Stimulated activated CD8-positive, alpha-beta memory T cell treated with anti-CD3 and anti-CD28 coated beads, Interleukin-7, amount 100 ng/mL, for 24 hours (primary cell): ENCODE data around the gene DMD.

ENCODE experiments used
- DNase-seq: peaks from one replicate; pipeline ENCODE4 v3.0.0-alpha.2; 2020; ENCODE audit warnings: low read depth

DMD gene

DNA sequence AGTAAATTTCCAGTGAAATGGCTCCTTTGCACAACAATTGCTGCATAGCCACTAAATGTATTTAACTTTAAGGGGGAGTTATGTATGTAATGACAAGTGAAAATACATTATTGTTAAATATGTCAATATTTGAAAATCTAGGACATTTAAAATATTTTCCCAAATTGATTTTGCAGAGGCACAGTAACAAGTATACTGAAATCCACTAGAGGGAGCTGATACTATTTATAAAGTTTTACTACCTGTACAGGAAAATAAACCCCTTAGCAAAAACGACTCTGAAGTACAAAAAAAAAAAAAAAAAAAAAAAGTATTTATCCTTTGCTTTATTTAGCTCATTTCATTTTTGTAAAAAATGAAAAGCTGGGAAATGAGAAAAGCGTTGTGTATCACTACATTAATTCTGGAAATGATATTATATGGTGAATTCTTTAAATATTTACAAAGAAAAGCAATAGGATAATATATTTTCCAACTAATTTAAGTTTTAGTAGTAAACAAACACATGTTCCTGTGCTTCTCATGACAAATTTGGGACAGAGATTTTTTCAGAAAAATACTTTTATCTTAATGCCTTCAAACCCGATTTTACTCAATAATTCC lies 727.7 kb downstream of the DMD start:
- no peak for DNase-seq

DNA sequence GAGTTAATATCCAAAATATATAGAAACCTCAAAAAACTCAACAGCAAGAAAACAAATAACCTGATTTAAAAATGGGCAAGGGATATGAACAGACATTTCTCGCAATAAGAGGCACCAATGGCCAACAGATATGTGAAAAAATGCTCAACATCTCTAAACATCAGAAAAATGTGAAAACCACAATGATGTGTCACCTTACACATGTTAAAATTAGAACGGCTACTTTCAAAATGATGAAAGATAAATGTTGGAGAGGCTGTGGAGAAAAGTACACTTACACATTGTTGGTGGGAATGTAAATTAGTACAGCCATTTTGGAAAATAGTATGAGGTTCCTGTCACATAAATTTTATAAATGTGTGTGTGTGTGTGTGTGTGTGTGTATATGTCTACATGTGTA lies 731.3 kb downstream of the DMD start:
- no peak for DNase-seq

DNA sequence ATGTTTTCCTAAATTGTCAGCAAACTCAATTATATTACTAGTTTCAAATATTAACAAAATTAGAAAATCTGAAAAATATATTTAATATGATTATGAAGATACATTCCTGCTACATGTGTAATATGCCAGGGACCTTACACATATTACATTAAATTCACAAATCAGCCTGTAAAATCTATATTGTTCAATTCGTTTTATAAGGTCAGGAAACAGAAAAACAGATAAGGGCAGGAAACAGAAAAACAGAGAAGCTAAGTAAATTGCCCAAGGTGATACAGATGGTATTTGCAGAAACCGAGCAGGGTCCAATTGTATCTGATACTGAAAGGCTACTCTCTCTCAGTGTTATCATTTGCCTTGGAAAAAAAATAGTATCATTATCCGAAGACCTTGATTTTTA lies 739.0 kb downstream of the DMD start:
- DNase-seq = no peak

DNA sequence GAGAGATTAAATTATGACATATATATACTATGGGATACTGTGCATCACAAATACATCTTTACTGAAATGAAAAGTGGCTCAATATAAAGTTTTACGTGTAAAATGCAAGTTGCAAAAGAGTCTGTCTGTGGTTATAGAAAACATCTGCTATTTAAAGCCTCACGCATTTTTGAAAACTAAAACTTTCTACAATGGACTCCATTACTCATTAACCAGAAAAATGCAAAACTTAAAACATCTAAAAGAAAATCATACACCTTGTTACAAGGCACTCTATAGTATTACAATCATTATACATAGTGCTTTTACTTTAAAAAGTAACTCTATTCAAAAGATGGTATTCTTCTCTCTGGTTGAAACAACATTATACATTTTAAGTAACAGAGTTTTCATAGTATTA lies 755.6 kb downstream of the DMD start:
- DNase-seq = no peak

DNA sequence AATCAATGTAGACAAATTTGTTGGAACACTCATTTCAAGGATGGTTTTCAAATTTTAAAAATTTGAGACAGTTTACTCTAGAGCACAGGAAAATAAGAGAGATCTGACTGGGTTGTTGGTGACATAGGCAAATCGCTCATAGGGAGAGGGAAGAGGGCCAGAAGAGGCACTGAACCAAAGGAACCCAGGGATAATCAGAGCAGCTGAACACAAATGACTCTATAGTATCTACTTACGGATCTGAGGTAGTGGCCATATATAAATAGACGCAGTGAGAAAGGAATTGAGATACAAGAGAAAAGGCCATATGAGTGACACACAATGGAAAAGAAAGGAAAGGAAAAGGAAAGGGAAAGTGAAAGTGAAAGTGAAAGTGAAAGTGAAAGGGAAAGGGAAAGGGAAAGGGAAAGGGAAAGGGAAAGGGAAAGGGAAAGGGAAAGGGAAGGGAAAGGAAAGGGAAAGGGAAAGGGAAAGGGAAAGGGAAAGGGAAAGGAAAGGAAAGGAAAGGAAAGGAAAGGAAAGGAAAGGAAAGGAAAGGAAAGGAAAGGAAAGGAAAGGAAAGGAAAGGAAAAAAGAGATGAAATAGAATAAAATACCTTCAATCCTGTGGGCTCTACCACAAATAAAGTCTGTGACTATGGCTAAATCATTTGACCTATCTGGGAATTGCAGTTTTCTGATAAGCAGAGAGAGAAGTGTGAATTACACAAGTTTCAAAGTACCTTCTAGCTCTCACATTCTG lies 759.2 kb downstream of the DMD start:
- no peak for DNase-seq

DNA sequence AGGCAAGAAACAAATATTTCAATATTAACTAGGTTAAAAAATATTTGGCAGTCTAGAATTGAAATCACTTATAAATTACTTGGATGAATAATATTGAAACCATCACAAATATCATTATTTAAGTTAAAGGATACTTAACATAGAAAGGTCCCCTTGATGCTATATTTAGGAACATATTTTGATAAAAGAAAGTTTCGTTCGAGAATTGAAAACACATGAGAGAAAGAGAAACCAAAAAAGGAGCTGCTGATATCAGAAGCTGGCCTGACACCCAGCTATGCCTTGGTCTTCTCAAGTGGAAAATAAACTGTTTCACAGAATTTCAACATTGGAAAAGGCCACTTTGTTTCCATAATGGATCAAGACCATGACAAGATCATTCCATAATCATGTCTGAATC lies 762.4 kb downstream of the DMD start:
- DNase-seq = no peak

DNA sequence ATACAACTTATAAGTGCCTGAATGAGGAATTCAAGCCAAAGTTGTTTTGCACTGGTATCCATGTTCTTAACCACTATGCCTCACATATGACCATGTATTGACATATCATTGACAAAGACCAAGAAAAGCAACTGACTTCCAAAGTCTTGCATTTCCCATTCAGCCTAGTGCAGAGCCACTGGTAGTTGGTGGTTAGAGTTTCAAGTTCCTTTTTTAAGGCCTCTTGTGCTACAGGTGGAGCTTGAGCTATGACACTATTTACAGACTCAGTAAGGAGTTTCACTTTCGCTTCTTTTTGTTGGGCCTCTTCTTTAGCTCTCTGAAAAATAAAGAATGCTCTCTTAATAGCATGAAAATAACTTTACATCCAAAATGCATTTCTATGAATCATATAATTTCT lies 763.0 kb downstream of the DMD start:
- DNase-seq = no peak

DNA sequence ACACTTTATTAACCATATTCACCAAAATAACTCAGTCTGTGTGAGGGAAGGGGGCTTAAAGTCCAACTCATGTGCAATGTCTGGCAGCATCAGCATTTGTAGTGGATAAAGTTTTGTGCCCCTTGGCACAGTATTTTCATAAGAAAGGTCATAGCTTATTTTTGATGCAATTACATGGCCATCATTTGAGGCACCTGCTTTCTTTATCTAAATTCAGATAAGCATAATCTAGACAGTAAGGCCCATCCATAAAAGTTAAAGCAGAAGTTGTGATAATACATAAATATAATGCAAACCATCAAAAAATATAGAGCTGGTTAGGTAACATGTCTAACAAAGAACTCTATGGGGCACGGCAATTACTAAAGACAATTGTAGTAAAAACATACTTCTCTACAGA lies 763.7 kb downstream of the DMD start:
- DNase-seq = no peak

DNA sequence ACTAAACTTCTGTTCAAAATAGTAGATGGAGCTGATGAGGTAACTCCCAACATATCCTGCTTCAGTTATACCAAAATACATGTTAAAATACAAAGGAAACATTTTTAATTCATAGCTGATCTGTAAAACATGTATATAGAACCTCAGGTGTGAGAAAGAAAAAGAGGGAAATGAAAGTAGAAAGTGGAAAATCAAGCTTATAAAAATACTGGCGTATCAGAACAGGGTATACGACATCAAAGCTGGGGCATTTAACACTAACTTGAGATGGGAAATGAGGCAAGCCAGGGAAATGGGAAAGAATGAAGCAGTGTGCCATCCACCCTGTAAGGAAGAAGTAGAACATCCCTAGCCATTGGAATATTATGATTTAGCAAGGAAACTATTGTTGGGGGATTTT lies 767.5 kb downstream of the DMD start:
- DNase-seq = no peak

DNA sequence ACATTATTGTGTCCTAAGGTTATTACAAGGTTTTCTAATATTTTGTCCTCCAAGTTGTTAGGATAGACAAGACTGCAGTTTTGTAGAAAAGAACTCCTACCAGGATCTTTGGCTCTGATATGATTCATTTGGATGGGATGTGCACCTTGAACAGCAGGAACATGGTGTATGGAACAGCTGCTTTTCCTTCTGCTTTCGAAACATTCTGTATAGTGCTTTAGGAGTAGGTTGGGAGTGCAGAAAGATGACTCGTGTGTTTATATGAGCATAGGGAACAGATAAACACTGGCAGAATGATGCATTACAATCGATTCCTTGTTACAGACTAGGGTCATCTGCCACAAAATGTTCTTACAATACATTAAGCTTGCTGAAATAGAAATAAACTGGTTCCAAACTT lies 790.1 kb downstream of the DMD start:
- no peak for DNase-seq

DNA sequence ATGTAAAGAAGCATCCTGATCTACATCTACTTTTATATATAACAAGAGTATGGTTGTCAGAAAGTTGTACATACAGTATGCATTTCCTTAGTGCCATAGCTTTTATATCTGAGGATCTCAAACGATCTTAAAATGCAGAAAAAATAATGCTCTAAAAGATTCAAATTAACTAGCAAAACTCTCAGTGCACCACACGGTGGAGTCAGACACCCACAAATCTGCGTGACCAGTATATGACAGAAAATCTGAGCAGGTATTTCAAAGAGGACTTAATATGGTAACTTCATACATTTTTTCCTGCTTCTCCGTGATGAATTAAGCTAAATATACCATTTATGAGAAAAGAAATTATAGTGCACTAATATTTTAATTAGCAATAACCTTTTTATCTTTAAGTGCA lies 803.0 kb downstream of the DMD start:
- DNase-seq = no peak

DNA sequence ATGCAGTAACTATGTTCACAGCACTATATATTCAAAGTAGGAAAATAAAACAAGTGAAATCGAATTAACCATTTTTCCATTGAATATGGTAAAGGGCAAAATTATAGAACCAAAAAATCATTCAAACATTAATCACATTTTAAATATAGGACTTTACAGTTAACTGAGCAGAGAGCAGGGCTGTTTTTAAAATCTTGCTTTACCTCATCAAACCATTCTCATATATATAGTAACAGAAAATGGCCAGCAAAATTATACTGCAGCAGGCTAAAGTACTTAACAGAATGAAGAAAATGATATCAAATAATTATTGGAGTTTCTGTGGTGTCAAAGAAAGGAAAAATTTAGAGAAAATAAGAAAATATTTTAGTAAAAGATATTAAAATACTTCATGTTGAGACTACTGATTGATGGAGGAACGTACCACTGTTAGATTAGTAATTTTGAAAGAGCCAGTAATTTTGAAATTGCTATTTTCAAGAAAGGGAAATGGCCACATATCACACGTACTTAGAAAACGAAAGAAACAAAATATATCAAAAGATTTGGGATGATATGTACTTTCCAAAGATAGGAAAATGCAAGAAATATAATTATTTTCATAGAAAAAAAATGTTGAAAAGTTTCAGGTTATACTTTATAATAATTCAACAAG lies 813.7 kb downstream of the DMD start:
- no peak for DNase-seq

DNA sequence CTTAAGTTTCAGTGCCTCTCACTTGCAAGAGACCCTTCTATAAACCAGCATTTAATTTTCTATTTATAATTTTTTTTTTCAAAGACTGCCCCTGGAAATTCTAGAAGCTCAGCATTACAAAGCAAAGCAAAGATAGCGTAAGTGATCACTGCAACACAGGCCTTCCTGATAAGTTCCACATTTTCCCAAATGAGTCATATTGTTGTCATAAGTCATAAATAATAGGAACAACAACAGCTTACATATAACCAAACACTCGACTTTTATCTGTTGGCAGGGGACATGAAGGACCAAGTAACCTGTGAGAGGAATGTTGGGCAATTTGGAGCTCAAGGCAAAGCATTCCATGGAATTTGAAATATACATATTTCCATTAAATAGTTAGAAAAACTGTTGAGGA lies 815.5 kb downstream of the DMD start:
- DNase-seq = no peak

DNA sequence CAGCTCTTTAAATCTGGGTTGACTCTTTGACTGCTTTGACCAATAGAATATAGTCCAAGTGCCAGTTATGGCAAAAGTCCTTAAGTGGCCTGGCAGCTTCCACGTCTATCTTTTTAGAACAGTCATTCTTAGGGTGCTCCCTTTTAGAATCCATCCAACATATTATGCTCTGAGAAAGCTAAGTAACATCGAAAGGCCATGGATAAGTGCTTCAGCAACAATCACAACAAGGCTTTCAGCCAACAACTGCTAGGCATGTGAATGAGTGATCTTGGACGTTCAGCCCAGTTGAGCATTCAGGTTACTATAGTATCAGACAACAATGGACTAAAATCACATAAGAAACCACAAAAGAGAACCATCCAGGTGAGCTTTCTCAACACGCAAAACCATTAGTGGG lies 818.7 kb downstream of the DMD start:
- DNase-seq = no peak

DNA sequence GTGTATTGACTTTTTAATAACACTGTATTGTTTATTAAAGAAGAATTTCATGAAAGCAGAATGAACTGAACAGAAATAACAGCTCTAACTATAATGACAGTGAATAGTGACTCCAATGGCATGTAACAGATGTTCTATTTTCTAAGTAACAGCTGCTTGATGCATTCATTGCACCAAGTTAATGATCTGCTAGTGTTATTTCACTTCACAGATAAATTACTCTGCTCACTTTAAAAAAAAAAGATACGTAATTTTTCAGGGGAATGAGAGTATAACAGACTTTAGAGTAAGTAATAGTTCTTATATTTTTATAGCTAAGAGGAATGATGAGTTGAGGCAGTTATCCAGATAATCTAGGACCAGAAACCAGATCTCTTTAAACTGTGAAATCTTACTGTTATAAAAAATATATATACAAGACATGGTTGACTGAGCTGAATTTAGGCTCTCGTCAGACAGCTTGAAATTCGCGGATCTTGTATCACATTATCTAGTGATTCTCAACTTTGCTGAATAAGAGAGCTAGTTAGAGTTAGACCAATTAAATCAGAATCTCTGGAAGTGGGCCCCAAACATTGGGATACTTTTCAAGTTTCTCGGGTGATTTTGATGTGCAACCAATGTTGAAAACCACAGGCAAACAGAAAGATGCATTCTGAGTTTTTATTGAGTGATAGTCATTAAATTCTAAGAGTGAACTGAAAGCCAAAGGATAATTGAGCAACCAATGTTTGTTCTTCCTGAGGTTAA lies 840.7 kb downstream of the DMD start:
- no peak for DNase-seq

DNA sequence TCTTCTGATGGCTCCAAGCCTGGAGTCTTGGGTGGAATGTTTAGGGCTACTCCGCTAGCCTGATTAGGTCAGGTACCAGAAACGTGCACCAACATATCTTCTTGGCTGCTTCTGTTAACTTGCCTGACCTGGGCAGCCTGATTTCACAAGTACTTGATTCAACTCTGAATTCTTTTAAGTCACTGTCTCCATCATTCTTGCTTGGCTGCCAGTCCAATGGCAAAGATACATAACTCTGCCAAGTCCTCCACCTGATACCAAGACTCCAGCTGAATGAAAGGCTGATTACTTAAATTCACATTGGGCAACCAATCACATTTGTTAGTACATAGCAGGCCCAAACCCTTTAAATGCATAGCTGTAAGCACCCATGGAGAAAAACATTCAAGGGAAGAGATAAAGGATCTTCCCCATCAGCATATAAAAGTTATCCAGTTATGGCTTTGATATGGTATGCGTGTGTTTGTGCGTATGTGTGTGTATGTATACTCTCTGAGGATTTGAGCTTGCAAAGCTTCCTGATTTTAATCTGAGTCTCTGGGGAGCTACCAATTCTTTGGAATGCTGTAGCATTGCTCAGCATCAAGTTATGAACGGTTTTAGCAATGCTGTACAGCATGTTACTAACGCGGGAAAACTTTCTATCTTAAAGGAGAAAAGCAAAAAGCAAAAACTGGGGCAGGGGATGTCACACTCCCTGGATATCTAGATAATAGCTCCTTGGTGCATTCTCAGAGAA lies 917.2 kb downstream of the DMD start:
- DNase-seq = no peak

DNA sequence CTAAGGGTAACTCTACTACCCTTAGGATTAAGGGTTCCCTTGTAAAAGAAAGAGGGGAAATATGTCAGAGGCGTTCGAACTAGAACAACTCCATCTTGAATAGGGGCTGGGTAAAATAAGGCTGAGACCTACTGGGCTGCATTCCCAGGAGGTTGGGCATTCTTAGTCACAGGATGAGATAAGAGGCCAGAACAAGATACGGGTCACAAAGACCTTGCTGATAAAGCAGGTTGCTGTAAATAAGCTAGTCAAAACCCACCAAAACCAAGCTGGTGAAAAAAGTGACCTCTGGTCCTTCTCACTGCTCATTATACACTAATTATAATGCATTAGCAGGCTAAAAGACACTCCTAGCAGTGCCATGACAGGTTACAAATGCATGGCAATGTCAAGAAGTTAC lies 922.0 kb downstream of the DMD start:
- DNase-seq = no peak

DNA sequence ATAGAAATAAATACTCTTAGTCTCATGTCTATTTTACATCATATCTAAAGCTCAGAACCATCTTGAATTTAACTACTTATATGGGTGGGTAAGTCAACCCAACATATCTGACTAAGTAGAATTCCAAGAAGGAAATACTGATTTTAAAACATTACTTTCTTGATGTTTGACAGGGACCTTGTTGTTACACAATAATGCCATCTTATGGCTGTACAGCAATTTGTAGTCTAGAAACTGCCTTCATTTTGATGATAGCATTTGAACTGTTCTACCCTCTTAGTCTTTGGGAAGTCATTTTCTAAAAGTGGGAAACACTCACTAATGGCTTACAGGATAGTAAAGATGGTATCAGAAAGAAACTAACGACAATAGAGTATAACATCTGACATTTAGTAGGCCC lies 929.5 kb downstream of the DMD start:
- no peak for DNase-seq

DNA sequence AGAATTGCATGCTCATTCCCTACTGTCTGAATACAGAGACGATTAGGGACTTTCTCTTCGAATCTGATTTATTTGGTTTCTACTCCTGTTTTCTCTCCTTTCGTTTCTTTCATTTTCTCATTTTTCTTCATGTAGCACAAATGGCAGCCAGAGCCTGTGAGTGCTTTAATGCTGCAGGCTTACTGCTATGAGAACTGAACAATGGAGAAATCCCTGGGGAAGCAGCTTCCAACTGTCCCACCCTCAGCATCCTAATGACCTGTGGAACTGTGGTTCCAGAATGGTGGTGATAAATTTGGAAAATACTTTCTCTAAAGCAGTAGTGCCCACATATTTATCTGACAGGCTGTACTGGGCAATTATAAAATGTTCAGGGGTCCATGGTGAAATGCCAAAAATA lies 930.4 kb downstream of the DMD start:
- DNase-seq = no peak

DNA sequence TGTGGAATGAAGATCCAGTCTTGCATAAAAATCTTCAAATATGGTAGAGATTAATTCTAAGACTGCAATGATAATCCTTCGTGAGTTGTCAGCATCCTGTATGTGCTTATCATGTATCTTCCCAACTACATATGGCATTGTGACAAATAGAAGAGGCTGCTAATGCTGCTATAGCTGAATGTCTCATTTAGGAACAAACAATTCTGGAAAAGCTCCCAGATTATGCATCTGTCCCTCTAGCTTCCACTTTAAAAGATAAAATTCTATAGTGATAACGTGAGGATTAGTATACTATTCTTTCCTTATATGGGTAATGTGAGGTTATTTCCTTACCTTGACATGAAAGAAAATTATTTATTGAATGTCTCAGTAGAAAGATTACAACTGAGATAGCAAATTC lies 930.9 kb downstream of the DMD start:
- no peak for DNase-seq

DNA sequence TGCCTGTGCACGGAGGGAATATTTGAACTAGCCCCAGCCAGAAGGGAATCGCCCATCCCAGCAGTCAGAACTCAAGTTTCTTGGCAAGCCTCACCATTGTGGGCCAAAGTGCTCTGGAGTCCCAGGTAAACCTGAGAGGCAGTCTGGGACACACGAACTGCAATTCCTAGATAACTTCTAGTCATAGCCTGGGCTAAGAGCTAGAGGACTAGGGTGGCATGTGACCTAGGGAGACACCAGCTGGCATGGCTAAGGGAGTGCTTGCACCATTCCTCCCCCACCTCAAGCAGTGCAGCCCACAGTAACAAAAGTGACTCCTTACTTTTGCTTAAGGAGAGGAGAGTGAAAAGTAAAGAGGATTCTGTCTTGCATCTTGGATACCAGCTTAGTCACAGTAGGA lies 935.2 kb downstream of the DMD start:
- no peak for DNase-seq

DNA sequence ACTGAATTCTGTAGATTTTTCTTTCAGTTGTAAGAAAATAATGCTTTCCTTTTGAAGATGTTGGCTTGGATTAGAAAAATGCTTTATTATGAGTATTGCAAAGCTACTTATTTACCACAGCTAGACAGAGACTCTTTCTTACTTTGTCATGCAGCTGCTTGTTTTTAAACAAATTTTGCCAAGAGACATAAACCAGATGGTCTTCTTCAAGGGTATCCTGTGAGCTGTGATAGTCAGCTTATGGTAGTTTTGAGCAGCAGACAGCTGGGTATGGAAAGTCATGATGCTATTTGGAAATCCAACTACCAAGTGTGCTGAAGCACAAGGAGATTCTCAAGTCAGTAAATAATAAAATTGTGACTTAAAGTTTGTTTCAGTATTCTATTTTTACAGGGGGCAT lies 941.5 kb downstream of the DMD start:
- no peak for DNase-seq
